GM12878 (cell line): Measurements from ENCODE around the gene IQCF6. TPM values are rescaled to one million over a fixed set of nuclear protein-coding genes. Genes with fewer than 3 reads are reported as not detected.

Experiments
- ATAC-seq: fragments of 200-7000 bp; cut with Tn5 transposase; 3 replicates; pipeline ENCODE4 v1.9.1; 2020; ENCODE audit warnings: mild to moderate bottlenecking, moderate library complexity
- BruUV-seq: library from RNA; stranded (reverse); fragments of 400-500 nt; replicated peaks from 2 replicates; lab custom pipeline; 2021; lab: Mats Ljungman, UMichigan
- CTCF ChIA-PET: fragments of 300-600 bp; sonication (Branson Sonifier 250); formaldehyde crosslinking; extraction: SDS; loops from one replicate; lab custom pipeline; 2021; ENCODE audit warnings: inconsistent platforms; lab: Yijun Ruan, JAX
- POLR2A ChIA-PET: fragments of 350-600 bp; formaldehyde crosslinking; extraction: SDS; loops from one replicate; lab custom pipeline; 2021; ENCODE audit warnings: inconsistent platforms; lab: Charles Lee
- RAD21 ChIA-PET: fragments of 300-600 bp; sonication (Branson Sonifier 250); formaldehyde crosslinking; loops from one replicate; lab custom pipeline; 2023; ENCODE audit warnings: antibody characterized with exemption; ENCODE audit not compliant: unreplicated experiment; lab: Charles Lee
- SMC1A ChIA-PET: fragments of 300-600 bp; sonication (Branson Sonifier 250); formaldehyde crosslinking; loops from one replicate; lab custom pipeline; 2023; ENCODE audit not compliant: unreplicated experiment, uncharacterized antibody; lab: Charles Lee
- DNase-seq: peaks from one replicate; pipeline ENCODE4 v3.0.0-alpha.2; 2011; ENCODE audit warnings: low read depth, low spot score
- FAIRE-seq: peaks from 3 replicates; lab custom pipeline; 2011; peaks lifted over from hg19 to GRCh38; lab: Jason Lieb, UNC
- H2AFZ ChIP-seq: 2 replicates; pipeline ENCODE4 v1.6.0; 2011; ENCODE audit warnings: low read depth, low read length, control low read depth; ENCODE audit not compliant: control insufficient read depth
- H3K27ac ChIP-seq: 2 replicates; pipeline ENCODE4 v1.5.1; 2011; ENCODE audit warnings: control low read depth; ENCODE audit not compliant: control insufficient read depth, insufficient read depth
- H3K27me3 ChIP-seq, 2 experiments: replicated peaks in 1 of 2; 2 replicates each; pipeline versions ENCODE4 v1.6.0 to v1.6.1; 2011; ENCODE audit warnings: low read length in 1 of 2; ENCODE audit not compliant: control insufficient read depth in 2 of 2, insufficient read depth in 2 of 2
- H3K36me3 ChIP-seq, 2 experiments: 2 replicates each; pipeline ENCODE4 v1.5.1; 2011; ENCODE audit warnings: low read length in 1 of 2; ENCODE audit not compliant: control insufficient read depth in 2 of 2, insufficient read depth in 2 of 2
- H3K4me1 ChIP-seq: 2 replicates; pipeline ENCODE4 v1.6.1; 2011; ENCODE audit warnings: mild to moderate bottlenecking, low read length, moderate library complexity, mixed read lengths; ENCODE audit not compliant: control insufficient read depth, insufficient read depth
- H3K4me2 ChIP-seq: 2 replicates; pipeline ENCODE4 v1.6.0; 2011; ENCODE audit warnings: control low read depth; ENCODE audit not compliant: control insufficient read depth, insufficient read depth
- H3K4me3 ChIP-seq: fragments of 200-600 bp; sonication (generic); 2 replicates; pipeline ENCODE4 v1.5.1; 2016
- H3K79me2 ChIP-seq: 2 replicates; pipeline ENCODE4 v1.6.0; 2011; ENCODE audit warnings: low read length; ENCODE audit not compliant: control insufficient read depth, insufficient read depth
- H3K9ac ChIP-seq: 2 replicates; pipeline ENCODE4 v1.8.0; 2011; ENCODE audit warnings: low read length, control low read depth, mixed read lengths; ENCODE audit not compliant: control insufficient read depth, insufficient read depth
- H3K9me3 ChIP-seq: replicated peaks from 3 replicates; pipeline ENCODE4 v1.5.1; 2011; ENCODE audit warnings: mild to moderate bottlenecking, low read length; ENCODE audit not compliant: control insufficient read depth, insufficient read depth
- H4K20me1 ChIP-seq: 2 replicates; pipeline ENCODE4 v1.6.0; 2011; ENCODE audit not compliant: control insufficient read depth, insufficient read depth
- BACH1 ChIP-seq: fragments of 450-650 bp; IDR thresholded peaks from 2 replicates; pipeline ENCODE4 v1.6.1; 2017; ENCODE audit warnings: mild to moderate bottlenecking, borderline replicate concordance
- HCFC1 ChIP-seq: fragments of 150-350 bp; IDR thresholded peaks from 2 replicates; pipeline ENCODE4 v1.6.1; 2014; ENCODE audit warnings: low read length
- HDAC6 ChIP-seq: fragments of 200-600 bp; sonication (generic); IDR thresholded peaks from one replicate; pipeline ENCODE4 v1.8.0; 2017; ENCODE audit warnings: antibody characterized with exemption; ENCODE audit not compliant: unreplicated experiment
- MEF2A ChIP-seq: IDR thresholded peaks from 2 replicates; pipeline ENCODE4 v1.6.1; 2011; ENCODE audit warnings: low read depth, mild to moderate bottlenecking, low read length, moderate library complexity; ENCODE audit not compliant: insufficient read depth
- NFYB ChIP-seq: IDR thresholded peaks from 2 replicates; pipeline ENCODE4 v1.6.1; 2011; ENCODE audit warnings: low read depth, mild to moderate bottlenecking, low read length, improper control_type of control experiment, moderate library complexity; ENCODE audit not compliant: insufficient read depth
- PAX5 ChIP-seq: IDR thresholded peaks from 2 replicates; pipeline ENCODE4 v1.6.1; 2011; ENCODE audit warnings: low read depth, low read length, borderline replicate concordance
- PML ChIP-seq: IDR thresholded peaks from 2 replicates; pipeline ENCODE4 v1.6.1; 2012; ENCODE audit warnings: low read length, inconsistent platforms
- POLR2A ChIP-seq: IDR thresholded peaks from 2 replicates; pipeline ENCODE4 v1.6.1; 2011; ENCODE audit warnings: low read depth, mild to moderate bottlenecking, low read length
- POLR2AphosphoS5 ChIP-seq: IDR thresholded peaks from 2 replicates; pipeline ENCODE4 v1.6.1; 2011; ENCODE audit warnings: mild to moderate bottlenecking, low read length, inconsistent platforms
- RB1 ChIP-seq: fragments of 450-650 bp; formaldehyde crosslinking; IDR thresholded peaks from 2 replicates; pipeline ENCODE4 v1.6.1; 2017; ENCODE audit warnings: mild to moderate bottlenecking, borderline replicate concordance
- SRF ChIP-seq, 2 experiments: IDR thresholded peaks; 2 replicates each; pipeline ENCODE4 v1.6.1; 2011; ENCODE audit warnings: low read depth in 2 of 2, low read length in 2 of 2, mild to moderate bottlenecking in 1 of 2, moderate library complexity in 1 of 2
- WGBS: methylation state at CpG from one replicate; pipeline ENCODE4 v1.1.6; 2016; ENCODE audit warnings: low lambda C conversion rate; ENCODE audit not compliant: insufficient replicate concordance, insufficient coverage; ENCODE audit errors: missing lambda C conversion rate; 5-methylcytosine and 5-hydroxymethylcytosine counted together
- in situ Hi-C: fragments of 300-500 bp; cut with MboI; formaldehyde crosslinking; loops from 9 replicates; pipeline ENCODE4 v1.14.3; 2018; ENCODE audit warnings: mixed read lengths
- intact Hi-C: fragments of 100-400 bp; cut with micrococcal nuclease; formaldehyde crosslinking; loops from one replicate; pipeline ENCODE4 v1.14.2; 2022; ENCODE audit not compliant: unreplicated experiment
- polyA plus RNA-seq, 11 experiments: library from polyadenylated mRNA; depleted of rRNA in 4 of 11; unstranded in 6 of 11; stranded (reverse) in 5 of 11; fragments of >200 nt; fragmentation: Nextera tagmentation in 4 of 11; fragmentation: Illumina TruSeq in 1 of 11; extraction: Ambion mirVana in 4 of 11; extraction: Trizol in 1 of 11; gene quantifications; 1 replicate in 1 of 11; 2 replicates in 10 of 11; pipeline versions ENCODE4 v1.2.1 to v1.2.3, GENCODE V29; 2011 to 2016; ENCODE audit warnings: inconsistent platforms in 2 of 11, missing spikeins in 2 of 11, low read depth in 1 of 11
- total RNA-seq, 4 experiments: library from RNA; depleted of rRNA in 3 of 4; stranded (reverse); fragments of >200 nt in 3 of 4; fragmentation: Illumina TruSeq in 1 of 4; extraction: Trizol in 1 of 4; gene quantifications; 2 replicates each; pipeline versions ENCODE4 v1.2.1 to v1.2.3, GENCODE V29; 2013 to 2021
- TF ChIP-seq, protein P1 (sequence below): fragments of 150-350 bp; IDR thresholded peaks from 2 replicates; pipeline ENCODE4 v1.6.1; 2014; ENCODE audit warnings: mild to moderate bottlenecking, low read depth, low read length
- TF ChIP-seq, protein P2 (sequence below): IDR thresholded peaks from 2 replicates; pipeline ENCODE4 v1.6.1; 2011; ENCODE audit warnings: borderline replicate concordance, low read depth, mild to moderate bottlenecking, moderate library complexity, low read length; ENCODE audit not compliant: insufficient read depth, poor library complexity, severe bottlenecking
- TF ChIP-seq, protein P3 (sequence below): IDR thresholded peaks from 2 replicates; pipeline ENCODE4 v1.6.1; 2012; ENCODE audit warnings: low read depth, low read length, improper control_type of control experiment
- TF ChIP-seq, protein P4 (sequence below): fragments of 450-650 bp; IDR thresholded peaks from 2 replicates; pipeline ENCODE4 v1.6.1; 2016; ENCODE audit warnings: mild to moderate bottlenecking
- TF ChIP-seq, protein P5 (sequence below): fragments of 450-650 bp; IDR thresholded peaks from 2 replicates; pipeline ENCODE4 v1.6.1; 2018; ENCODE audit warnings: borderline replicate concordance, mild to moderate bottlenecking; ENCODE audit not compliant: partially characterized antibody

Gene IQCF6
- total and polyA plus RNA-seq, 10 of the 15 experiments (the other 5 are each of a cell fraction or from before 2014, with no cell fraction given) = not detected

GRCh38 chr3:51777985-51778384 is 1.1 kb downstream of the IQCF6 start (continued):
- TF ChIP-seq, protein P1, sequence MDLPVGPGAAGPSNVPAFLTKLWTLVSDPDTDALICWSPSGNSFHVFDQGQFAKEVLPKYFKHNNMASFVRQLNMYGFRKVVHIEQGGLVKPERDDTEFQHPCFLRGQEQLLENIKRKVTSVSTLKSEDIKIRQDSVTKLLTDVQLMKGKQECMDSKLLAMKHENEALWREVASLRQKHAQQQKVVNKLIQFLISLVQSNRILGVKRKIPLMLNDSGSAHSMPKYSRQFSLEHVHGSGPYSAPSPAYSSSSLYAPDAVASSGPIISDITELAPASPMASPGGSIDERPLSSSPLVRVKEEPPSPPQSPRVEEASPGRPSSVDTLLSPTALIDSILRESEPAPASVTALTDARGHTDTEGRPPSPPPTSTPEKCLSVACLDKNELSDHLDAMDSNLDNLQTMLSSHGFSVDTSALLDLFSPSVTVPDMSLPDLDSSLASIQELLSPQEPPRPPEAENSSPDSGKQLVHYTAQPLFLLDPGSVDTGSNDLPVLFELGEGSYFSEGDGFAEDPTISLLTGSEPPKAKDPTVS = no peak
- TF ChIP-seq, protein P2, sequence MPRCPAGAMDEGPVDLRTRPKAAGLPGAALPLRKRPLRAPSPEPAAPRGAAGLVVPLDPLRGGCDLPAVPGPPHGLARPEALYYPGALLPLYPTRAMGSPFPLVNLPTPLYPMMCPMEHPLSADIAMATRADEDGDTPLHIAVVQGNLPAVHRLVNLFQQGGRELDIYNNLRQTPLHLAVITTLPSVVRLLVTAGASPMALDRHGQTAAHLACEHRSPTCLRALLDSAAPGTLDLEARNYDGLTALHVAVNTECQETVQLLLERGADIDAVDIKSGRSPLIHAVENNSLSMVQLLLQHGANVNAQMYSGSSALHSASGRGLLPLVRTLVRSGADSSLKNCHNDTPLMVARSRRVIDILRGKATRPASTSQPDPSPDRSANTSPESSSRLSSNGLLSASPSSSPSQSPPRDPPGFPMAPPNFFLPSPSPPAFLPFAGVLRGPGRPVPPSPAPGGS = no peak
- TF ChIP-seq NFYB = no peak
- no peak for TF ChIP-seq RB1
- no peak for TF ChIP-seq PAX5
- TF ChIP-seq POLR2A = no peak
- TF ChIP-seq, protein P3, sequence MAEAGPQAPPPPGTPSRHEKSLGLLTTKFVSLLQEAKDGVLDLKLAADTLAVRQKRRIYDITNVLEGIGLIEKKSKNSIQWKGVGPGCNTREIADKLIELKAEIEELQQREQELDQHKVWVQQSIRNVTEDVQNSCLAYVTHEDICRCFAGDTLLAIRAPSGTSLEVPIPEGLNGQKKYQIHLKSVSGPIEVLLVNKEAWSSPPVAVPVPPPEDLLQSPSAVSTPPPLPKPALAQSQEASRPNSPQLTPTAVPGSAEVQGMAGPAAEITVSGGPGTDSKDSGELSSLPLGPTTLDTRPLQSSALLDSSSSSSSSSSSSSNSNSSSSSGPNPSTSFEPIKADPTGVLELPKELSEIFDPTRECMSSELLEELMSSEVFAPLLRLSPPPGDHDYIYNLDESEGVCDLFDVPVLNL = no peak
- no peak for TF ChIP-seq POLR2AphosphoS5

DNA sequence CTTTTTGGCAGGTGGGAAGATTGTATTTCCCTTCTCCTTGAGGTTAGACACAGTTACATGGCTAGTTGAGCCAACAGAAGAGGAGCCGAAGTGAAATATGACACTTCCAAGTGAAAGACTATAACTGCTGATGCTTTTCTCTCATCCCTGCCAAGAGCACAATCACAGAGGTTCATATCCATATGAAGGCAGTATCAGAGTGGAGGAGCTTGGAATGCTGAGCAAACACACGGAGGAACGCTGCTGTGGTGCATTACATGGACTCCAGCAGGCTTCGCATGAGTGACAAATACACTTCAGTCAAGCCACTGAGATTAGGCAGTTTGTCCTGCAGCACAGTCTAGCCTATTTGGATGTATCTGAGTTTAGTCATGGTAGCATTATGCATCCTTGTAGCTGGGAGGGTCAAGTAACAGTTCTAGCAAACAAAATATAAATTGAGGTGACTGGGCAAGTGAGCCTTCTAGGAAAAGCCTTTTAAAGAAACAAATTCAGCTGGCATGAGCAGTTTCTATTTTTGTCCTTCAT is 5.4 kb downstream of the IQCF6 start:
- Histone ChIP-seq H4K20me1 (no peaks in the 10 kb centered on the region), H2AFZ (no peak overlapping the region), H3K9me3 (no peaks in the 10 kb centered on the region), H3K4me2 (no peak overlapping the region), H3K27ac (no peak overlapping the region), H3K4me3 (no peak overlapping the region), H3K4me1 (no peaks in the 10 kb centered on the region), H3K27me3 (no peaks in the 10 kb centered on the region; a peak in 1 of 4 replicates), H3K79me2 (no peaks in the 10 kb centered on the region), H3K36me3 (no peaks in the 10 kb centered on the region), H3K9ac (no peak overlapping the region)
- RAD21 ChIA-PET = no interaction called here
- DNase-seq (no peak), FAIRE-seq (no peak), ATAC-seq (no peak)
- WGBS = 50% methylated on average over 4 of the region's 4 CpGs
- intact Hi-C loops (no loop called here), in situ Hi-C loops (no loop called here)
- CTCF ChIA-PET = interaction anchor here (0.6 kb wide), 1 partner anchor 662 kb away, joined by 3 read pairs; no protein-coding TSS in a partner anchor
- SMC1A ChIA-PET = no interaction called here
- POLR2A ChIA-PET = no interaction called here
- no TSS peak for BruUV-seq
- TF ChIP-seq, protein P4, sequence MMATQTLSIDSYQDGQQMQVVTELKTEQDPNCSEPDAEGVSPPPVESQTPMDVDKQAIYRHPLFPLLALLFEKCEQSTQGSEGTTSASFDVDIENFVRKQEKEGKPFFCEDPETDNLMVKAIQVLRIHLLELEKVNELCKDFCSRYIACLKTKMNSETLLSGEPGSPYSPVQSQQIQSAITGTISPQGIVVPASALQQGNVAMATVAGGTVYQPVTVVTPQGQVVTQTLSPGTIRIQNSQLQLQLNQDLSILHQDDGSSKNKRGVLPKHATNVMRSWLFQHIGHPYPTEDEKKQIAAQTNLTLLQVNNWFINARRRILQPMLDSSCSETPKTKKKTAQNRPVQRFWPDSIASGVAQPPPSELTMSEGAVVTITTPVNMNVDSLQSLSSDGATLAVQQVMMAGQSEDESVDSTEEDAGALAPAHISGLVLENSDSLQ = no peak
- no peak for TF ChIP-seq HCFC1
- TF ChIP-seq BACH1 = no peak
- TF ChIP-seq HDAC6 = no peak
- TF ChIP-seq, protein P5, sequence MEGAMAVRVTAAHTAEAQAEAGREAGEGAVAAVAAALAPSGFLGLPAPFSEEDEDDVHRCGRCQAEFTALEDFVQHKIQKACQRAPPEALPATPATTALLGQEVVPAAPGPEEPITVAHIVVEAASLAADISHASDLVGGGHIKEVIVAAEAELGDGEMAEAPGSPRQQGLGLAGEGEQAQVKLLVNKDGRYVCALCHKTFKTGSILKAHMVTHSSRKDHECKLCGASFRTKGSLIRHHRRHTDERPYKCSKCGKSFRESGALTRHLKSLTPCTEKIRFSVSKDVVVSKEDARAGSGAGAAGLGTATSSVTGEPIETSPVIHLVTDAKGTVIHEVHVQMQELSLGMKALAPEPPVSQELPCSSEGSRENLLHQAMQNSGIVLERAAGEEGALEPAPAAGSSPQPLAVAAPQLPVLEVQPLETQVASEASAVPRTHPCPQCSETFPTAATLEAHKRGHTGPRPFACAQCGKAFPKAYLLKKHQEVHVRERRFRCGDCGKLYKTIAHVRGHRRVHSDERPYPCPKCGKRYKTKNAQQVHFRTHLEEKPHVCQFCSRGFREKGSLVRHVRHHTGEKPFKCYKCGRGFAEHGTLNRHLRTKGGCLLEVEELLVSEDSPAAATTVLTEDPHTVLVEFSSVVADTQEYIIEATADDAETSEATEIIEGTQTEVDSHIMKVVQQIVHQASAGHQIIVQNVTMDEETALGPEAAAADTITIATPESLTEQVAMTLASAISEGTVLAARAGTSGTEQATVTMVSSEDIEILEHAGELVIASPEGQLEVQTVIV = no peak
- no peak for TF ChIP-seq PML
- TF ChIP-seq SRF (IDR thresholded peaks at IDR 0.05; ENCODE audit: low read depth in 2 of 2, low read length in 2 of 2) = no peak
- TF ChIP-seq MEF2A = no peak
